PC-9 (cell line): Measurements from ENCODE around the gene CPEB3. TPM values are rescaled to one million over a fixed set of nuclear protein-coding genes. Genes with fewer than 3 reads are reported as not detected.

ENCODE experiments used
- BruUV-seq: library from RNA; stranded (reverse); fragments of 400-500 nt; replicated peaks from 2 replicates; lab custom pipeline; 2021; lab: Mats Ljungman, UMichigan
- CTCF ChIA-PET: fragments of 300-600 bp; sonication (Branson Sonifier 250); formaldehyde crosslinking; loops from one replicate; lab custom pipeline; 2022; ENCODE audit warnings: antibody characterized with exemption; lab: Charles Lee
- POLR2A ChIA-PET: fragments of 300-600 bp; sonication (Branson Sonifier 250); formaldehyde crosslinking; loops from one replicate; lab custom pipeline; 2022; ENCODE audit warnings: antibody characterized with exemption; ENCODE audit not compliant: unreplicated experiment; lab: Charles Lee
- DNase-seq, 2 experiments: peaks; one replicate each; pipeline versions ENCODE4 v3.0.0 to v3.0.0-alpha.2; 2015 to 2022; ENCODE audit warnings: mixed read lengths in 1 of 2
- H2AFZ ChIP-seq: fragments of 200-600 bp; sonication (generic); 2 replicates; pipeline ENCODE4 v1.8.1; 2017; ENCODE audit warnings: antibody characterized with exemption
- H3F3A ChIP-seq: fragments of 200-600 bp; sonication (generic); 2 replicates; pipeline ENCODE4 v1.8.1; 2017; ENCODE audit warnings: antibody characterized with exemption, mild to moderate bottlenecking, low read depth; ENCODE audit not compliant: insufficient read depth
- H3K27ac ChIP-seq: fragments of 200-600 bp; sonication (generic); 2 replicates; pipeline ENCODE4 v1.6.1; 2016; ENCODE audit warnings: mixed run types
- H3K27me3 ChIP-seq: fragments of 200-600 bp; sonication (generic); 2 replicates; pipeline ENCODE4 v1.6.1; 2016; ENCODE audit warnings: low read depth, mixed run types; ENCODE audit not compliant: insufficient read depth
- H3K36me3 ChIP-seq: fragments of 200-600 bp; sonication (generic); 2 replicates; pipeline ENCODE4 v1.6.1; 2016; ENCODE audit warnings: low read depth, mixed run types
- H3K4me1 ChIP-seq: fragments of 200-600 bp; sonication (generic); replicated peaks from 2 replicates; pipeline ENCODE4 v1.6.1; 2016; ENCODE audit warnings: mixed run types; ENCODE audit not compliant: insufficient read depth
- H3K4me2 ChIP-seq: fragments of 200-600 bp; sonication (generic); 2 replicates; pipeline ENCODE4 v1.6.1; 2017; ENCODE audit warnings: mixed run types
- H3K4me3 ChIP-seq: fragments of 200-600 bp; sonication (generic); 2 replicates; pipeline ENCODE4 v1.6.1; 2016; ENCODE audit warnings: mixed run types
- H3K79me2 ChIP-seq: fragments of 200-600 bp; sonication (generic); 2 replicates; pipeline ENCODE4 v1.6.1; 2017; ENCODE audit warnings: low read depth, mixed run types
- H3K9me2 ChIP-seq: fragments of 200-600 bp; sonication (generic); 2 replicates; pipeline ENCODE4 v1.8.1; 2017; ENCODE audit warnings: mild to moderate bottlenecking; ENCODE audit not compliant: insufficient read depth
- H3K9me3 ChIP-seq: fragments of 200-600 bp; sonication (generic); 2 replicates; pipeline ENCODE4 v1.8.1; 2016; ENCODE audit warnings: low read depth; ENCODE audit not compliant: insufficient read depth
- H4K20me1 ChIP-seq: fragments of 200-600 bp; sonication (generic); 2 replicates; pipeline ENCODE4 v1.8.1; 2017; ENCODE audit not compliant: insufficient read depth
- EZH2 ChIP-seq: fragments of 200-600 bp; sonication (generic); IDR thresholded peaks from 2 replicates; pipeline ENCODE4 v1.8.0; 2017; ENCODE audit warnings: antibody characterized with exemption, low read depth
- intact Hi-C: fragments of 100-400 bp; cut with micrococcal nuclease; formaldehyde crosslinking; loops from one replicate; pipeline ENCODE4 v1.10.0; 2022; ENCODE audit not compliant: unreplicated experiment
- total RNA-seq: library from RNA; stranded (reverse); gene quantifications from 2 replicates; pipeline ENCODE4 v1.2.3, GENCODE V29; 2021
- TF ChIP-seq, protein P1 (sequence below): fragments of 200-600 bp; sonication (generic); conservative IDR thresholded peaks from 2 replicates; pipeline ENCODE4 v1.6.1; 2017; ENCODE audit warnings: mixed run types, antibody characterized with exemption, mild to moderate bottlenecking, moderate library complexity

The CPEB3 gene
- total RNA-seq, 1 experiment from 2014 or later: 1.4 TPM

- no peaks in the 10 kb centered on the region for H3K36me3 ChIP-seq
- H3K27ac ChIP-seq: no peak overlapping the region
- no peaks in the 10 kb centered on the region for H3K9me3 ChIP-seq
- H3K4me2 ChIP-seq: no peak overlapping the region
- H2AFZ ChIP-seq: no peak overlapping the region
- no peak for DNase-seq
- H3K79me2 ChIP-seq: no peaks in the 10 kb centered on the region
- H4K20me1 ChIP-seq: no peaks in the 10 kb centered on the region
- no peaks in the 10 kb centered on the region for H3F3A ChIP-seq
- no peaks in the 10 kb centered on the region for H3K27me3 ChIP-seq
- no peaks in the 10 kb centered on the region for H3K9me2 ChIP-seq
- ChIA-PET POLR2A (no interaction called here), CTCF (no interaction called here)
- intact Hi-C loops: no loop called here
- TF ChIP-seq, protein P1, sequence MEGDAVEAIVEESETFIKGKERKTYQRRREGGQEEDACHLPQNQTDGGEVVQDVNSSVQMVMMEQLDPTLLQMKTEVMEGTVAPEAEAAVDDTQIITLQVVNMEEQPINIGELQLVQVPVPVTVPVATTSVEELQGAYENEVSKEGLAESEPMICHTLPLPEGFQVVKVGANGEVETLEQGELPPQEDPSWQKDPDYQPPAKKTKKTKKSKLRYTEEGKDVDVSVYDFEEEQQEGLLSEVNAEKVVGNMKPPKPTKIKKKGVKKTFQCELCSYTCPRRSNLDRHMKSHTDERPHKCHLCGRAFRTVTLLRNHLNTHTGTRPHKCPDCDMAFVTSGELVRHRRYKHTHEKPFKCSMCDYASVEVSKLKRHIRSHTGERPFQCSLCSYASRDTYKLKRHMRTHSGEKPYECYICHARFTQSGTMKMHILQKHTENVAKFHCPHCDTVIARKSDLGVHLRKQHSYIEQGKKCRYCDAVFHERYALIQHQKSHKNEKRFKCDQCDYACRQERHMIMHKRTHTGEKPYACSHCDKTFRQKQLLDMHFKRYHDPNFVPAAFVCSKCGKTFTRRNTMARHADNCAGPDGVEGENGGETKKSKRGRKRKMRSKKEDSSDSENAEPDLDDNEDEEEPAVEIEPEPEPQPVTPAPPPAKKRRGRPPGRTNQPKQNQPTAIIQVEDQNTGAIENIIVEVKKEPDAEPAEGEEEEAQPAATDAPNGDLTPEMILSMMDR: no peak
- TF ChIP-seq EZH2: no peak
- no peaks in the 10 kb centered on the region for H3K4me1 ChIP-seq
- no peak overlapping the region for H3K4me3 ChIP-seq
- BruUV-seq: no TSS peak
These were observed 289.3 kb downstream of the CPEB3 start for GRCh38 chr10:92001581-92001980.

Other genes with a start within 250 kb of the CPEB3 start
- gene MARCHF5, start 89 bp upstream of the CPEB3 start, total RNA-seq: 31.5 and 39.1 TPM in 2 replicates